Suprapubic skin (tissue), 4 donors: ENCODE data around the gene LEKR1.

Source experiments
- CTCF ChIP-seq, 2 donors: fragments of 200-600 bp in 1 of 2; fragments of 450-650 bp in 1 of 2; sonication (generic) in 1 of 2; IDR thresholded peaks; one replicate each; pipeline ENCODE4 v1.5.1; 2016 to 2019; ENCODE audit warnings: antibody characterized with exemption in 2 of 2, mild to moderate bottlenecking in 1 of 2, moderate library complexity in 1 of 2
- EP300 ChIP-seq: sonication (generic); formaldehyde crosslinking; IDR thresholded peaks from one replicate; pipeline ENCODE4 v1.6.1; 2017; ENCODE audit warnings: antibody characterized with exemption
- POLR2A ChIP-seq, 2 donors: fragments of 450-650 bp; IDR thresholded peaks; one replicate each; pipeline ENCODE4 v1.6.1; 2017; ENCODE audit warnings: antibody characterized with exemption in 2 of 2, mild to moderate bottlenecking in 2 of 2, moderate library complexity in 2 of 2
- POLR2AphosphoS5 ChIP-seq, 3 donors: sonication (generic); formaldehyde crosslinking; IDR thresholded peaks; one replicate each; pipeline ENCODE4 v1.6.1; 2017; ENCODE audit warnings: antibody characterized with exemption in 3 of 3

GRCh38 chr3:156973954-156974353, 147.8 kb downstream of the LEKR1 start:
- TF ChIP-seq EP300, result no peak
- no peak for TF ChIP-seq POLR2A (IDR thresholded peaks at IDR 0.05)
- TF ChIP-seq CTCF (IDR thresholded peaks at IDR 0.05), result no peak
- no peak for TF ChIP-seq POLR2AphosphoS5 (IDR thresholded peaks at IDR 0.05)
